Measurements from ENCODE around the gene PARD6A.

GRCh38 chr16:67661886-67662652 is 1.3 kb downstream of the PARD6A start:
- TF ChIP-seq EZH2 (IDR thresholded peaks at IDR 0.05), result no peak
- no peak for TF ChIP-seq POLR2AphosphoS5 (IDR thresholded peaks at IDR 0.05; ENCODE audit: borderline replicate concordance, low read depth, low read length)

Measured in SK-N-MC (cell line).